Measurements from ENCODE around the gene MLXIP. TPM values are rescaled to one million over a fixed set of nuclear protein-coding genes. Genes with fewer than 3 reads are reported as not detected.

The MLXIP gene
- total and polyA plus RNA-seq, 2 of the 13 experiments (the other 11 are each of a cell fraction or from before 2014, with no cell fraction given) = 5.3 to 6.7 TPM

- TF ChIP-seq GMEB1 (CRISPR knock-in tag; IDR thresholded peaks at IDR 0.05; ENCODE audit: borderline replicate concordance) (no peak), ZNF547 (CRISPR knock-in tag; IDR thresholded peaks at IDR 0.05) (no peak), GLI4 (CRISPR knock-in tag; IDR thresholded peaks at IDR 0.05; ENCODE audit: borderline replicate concordance) (no peak), HMG20A (CRISPR knock-in tag; IDR thresholded peaks at IDR 0.05; ENCODE audit: borderline replicate concordance) (0 out of 2 replicates have a peak, but pooled peaks have one; percentile 10), PITX1 (CRISPR knock-in tag; IDR thresholded peaks at IDR 0.05) (0 out of 2 replicates have a peak, but pooled peaks have one; percentile 29), RARG (CRISPR knock-in tag; IDR thresholded peaks at IDR 0.05; ENCODE audit: low read depth) (no peak), TBX3 (IDR thresholded peaks at IDR 0.05; ENCODE audit: borderline replicate concordance) (no peak), ZHX1 (CRISPR knock-in tag; IDR thresholded peaks at IDR 0.05; ENCODE audit: low read depth) (no peak), POLR2AphosphoS5 (IDR thresholded peaks at IDR 0.05; ENCODE audit: low read depth, low read length) (no peak; the same call in 1 of the 2 replicates), ZNF234 (CRISPR knock-in tag; conservative IDR thresholded peaks at IDR 0.05) (no peak), HOXA5 (CRISPR knock-in tag; IDR thresholded peaks at IDR 0.05) (no peak), PHB2 (IDR thresholded peaks at IDR 0.05; ENCODE audit: partially characterized antibody) (no peak), GTF3A (CRISPR knock-in tag; conservative IDR thresholded peaks at IDR 0.05) (0 out of 2 replicates have a peak, but pooled peaks have one; percentile 25), SUZ12 (IDR thresholded peaks at IDR 0.05; ENCODE audit: low read depth, low read length) (no peak), ZNF572 (CRISPR knock-in tag; IDR thresholded peaks at IDR 0.05) (no peak), ZNF589 (CRISPR knock-in tag; conservative IDR thresholded peaks at IDR 0.05) (no peak), CREM (IDR thresholded peaks at IDR 0.05) (0 out of 2 replicates have a peak, but pooled peaks have one; percentile 10), CREM (CRISPR knock-in tag; IDR thresholded peaks at IDR 0.05) (no peak), ZNF224 (CRISPR knock-in tag; IDR thresholded peaks at IDR 0.05) (0 out of 2 replicates have a peak, but pooled peaks have one; percentile 56), ZNF749 (CRISPR knock-in tag; IDR thresholded peaks at IDR 0.05; ENCODE audit: borderline replicate concordance) (no peak), ZNF468 (CRISPR knock-in tag; IDR thresholded peaks at IDR 0.05) (no peak)
- TF ChIP-seq, protein P1, sequence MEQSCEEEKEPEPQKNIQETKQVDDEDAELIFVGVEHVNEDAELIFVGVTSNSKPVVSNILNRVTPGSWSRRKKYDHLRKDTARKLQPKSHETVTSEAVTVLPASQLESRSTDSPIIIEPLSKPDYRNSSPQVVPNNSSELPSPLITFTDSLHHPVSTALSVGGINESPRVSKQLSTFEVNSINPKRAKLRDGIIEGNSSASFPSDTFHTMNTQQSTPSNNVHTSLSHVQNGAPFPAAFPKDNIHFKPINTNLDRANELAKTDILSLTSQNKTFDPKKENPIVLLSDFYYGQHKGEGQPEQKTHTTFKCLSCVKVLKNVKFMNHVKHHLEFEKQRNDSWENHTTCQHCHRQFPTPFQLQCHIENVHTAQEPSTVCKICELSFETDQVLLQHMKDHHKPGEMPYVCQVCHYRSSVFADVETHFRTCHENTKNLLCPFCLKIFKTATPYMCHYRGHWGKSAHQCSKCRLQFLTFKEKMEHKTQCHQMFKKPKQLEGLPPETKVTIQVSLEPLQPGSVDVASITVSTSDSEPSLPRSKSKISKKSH (CRISPR knock-in tag; IDR thresholded peaks at IDR 0.05; ENCODE audit: borderline replicate concordance) = no peak; the same call in 1 of the 2 replicates
- TF ChIP-seq, protein P2, sequence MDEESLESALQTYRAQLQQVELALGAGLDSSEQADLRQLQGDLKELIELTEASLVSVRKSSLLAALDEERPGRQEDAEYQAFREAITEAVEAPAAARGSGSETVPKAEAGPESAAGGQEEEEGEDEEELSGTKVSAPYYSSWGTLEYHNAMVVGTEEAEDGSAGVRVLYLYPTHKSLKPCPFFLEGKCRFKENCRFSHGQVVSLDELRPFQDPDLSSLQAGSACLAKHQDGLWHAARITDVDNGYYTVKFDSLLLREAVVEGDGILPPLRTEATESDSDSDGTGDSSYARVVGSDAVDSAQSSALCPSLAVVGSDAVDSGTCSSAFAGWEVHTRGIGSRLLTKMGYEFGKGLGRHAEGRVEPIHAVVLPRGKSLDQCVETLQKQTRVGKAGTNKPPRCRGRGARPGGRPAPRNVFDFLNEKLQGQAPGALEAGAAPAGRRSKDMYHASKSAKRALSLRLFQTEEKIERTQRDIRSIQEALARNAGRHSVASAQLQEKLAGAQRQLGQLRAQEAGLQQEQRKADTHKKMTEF (CRISPR knock-in tag; IDR thresholded peaks at IDR 0.05) = no peak
These were observed 15.5 kb upstream of the MLXIP start (continued) for GRCh38 chr12:122062832-122063693.
